ENCODE measurements around the gene LAP3.
"Not testable (repeated sequence)": the region's sequence is repeated elsewhere in the genome, so short reads cannot be mapped to it uniquely, and the experiment has no call there.

The LAP3 gene

GRCh38 chr4:17562157-17562556 lies 14.8 kb upstream of the LAP3 start:
- no peak for DNase-seq (ENCODE audit: low spot score)

GRCh38 chr4:17565846-17566245 lies 11.2 kb upstream of the LAP3 start:
- DNase-seq (ENCODE audit: low spot score), result no peak

GRCh38 chr4:17567271-17567670 lies 9.7 kb upstream of the LAP3 start:
- no peak for DNase-seq (ENCODE audit: low spot score)

DNA sequence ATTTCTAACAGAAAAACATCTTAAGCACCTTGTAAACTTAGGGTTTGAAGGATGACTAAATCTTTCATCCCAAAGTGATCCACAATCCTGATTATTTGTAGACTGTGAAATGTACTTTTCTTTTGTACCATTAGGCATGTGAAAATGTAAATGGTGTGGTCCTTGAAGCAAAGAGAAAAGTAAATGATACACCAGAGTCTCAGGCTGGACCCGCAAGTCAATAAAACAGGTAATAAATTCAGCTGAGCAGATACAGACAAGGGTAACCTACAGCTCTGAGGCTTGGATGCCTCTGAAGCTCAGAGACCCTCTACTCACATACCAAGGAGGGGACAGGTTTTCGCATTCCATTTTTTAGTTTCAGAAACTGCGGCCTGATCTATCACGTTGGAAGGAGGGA lies 2.8 kb upstream of the LAP3 start:
- no peak for DNase-seq (ENCODE audit: low spot score)

DNA sequence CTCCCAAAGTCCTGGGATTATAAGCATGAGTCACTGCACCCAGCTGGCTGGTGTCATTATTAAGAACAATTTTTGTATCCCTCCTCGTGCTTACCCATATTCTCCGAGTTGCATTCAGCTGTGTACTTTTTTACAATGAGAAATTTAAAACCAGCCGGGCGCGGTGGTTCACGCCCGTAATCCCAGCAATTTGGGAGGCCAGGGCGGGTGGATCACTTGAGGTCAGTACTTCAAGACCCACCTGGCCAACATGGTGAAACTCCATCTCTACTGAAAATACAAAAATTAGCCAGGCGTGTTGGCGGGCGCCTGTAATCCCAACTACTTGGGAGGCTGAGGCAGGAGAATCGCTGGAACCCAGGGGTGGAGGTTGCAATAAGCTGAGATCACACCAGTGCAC lies 1.8 kb upstream of the LAP3 start:
- not testable (repeated sequence) for DNase-seq (ENCODE audit: low spot score)

DNA sequence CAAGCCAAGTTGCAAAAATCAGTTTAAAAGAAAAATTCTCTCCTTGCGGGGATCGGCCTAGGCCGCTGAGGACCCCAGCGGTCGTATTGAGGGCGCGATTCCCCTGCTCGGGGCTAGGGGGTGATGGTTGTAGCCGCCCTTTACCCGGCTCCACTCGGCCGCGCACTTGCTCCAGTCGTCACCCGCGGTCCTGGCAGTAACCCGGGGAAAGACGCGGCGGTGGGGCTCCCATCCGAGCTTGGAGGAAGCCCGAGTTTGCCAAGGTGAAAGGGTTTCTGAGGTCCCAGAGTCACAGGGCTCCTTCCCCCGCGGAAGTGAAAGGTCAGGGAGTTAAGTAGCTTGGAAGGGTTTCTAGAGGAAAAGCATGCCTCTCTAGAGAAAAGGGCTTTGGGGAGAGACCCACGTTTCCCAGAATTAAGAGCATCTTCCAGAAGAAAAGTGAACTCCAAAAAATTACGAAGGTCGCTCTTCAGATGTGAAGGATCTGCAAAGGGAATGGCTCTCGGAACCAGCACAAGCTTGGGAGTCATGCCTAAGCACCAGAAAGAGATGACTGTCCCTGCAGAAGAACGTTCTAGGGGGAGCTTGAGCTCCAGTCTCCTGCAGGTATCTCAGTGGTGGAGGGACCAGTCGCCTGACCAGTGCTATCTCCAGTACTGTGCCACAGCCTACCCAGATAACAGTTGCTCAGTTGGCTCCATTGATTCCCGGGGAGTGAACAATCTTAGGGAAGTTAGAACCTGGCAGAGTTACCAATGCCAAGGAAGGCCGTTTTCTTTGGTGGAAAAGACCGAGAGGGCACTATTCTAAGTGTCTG lies 875 bp downstream of the LAP3 start:
- DNase-seq (ENCODE audit: low spot score), result peak; percentile 15

- DNase-seq (ENCODE audit: low spot score), result peak; percentile 54
These were observed 1.5 kb downstream of the LAP3 start for GRCh38 chr4:17578482-17578891.

- DNase-seq (ENCODE audit: low spot score), result no peak
These were observed 4.0 kb downstream of the LAP3 start for GRCh38 chr4:17580969-17581368.

- no peak for DNase-seq (ENCODE audit: low spot score)
These were observed 6.3 kb downstream of the LAP3 start for GRCh38 chr4:17583276-17583675.

DNA sequence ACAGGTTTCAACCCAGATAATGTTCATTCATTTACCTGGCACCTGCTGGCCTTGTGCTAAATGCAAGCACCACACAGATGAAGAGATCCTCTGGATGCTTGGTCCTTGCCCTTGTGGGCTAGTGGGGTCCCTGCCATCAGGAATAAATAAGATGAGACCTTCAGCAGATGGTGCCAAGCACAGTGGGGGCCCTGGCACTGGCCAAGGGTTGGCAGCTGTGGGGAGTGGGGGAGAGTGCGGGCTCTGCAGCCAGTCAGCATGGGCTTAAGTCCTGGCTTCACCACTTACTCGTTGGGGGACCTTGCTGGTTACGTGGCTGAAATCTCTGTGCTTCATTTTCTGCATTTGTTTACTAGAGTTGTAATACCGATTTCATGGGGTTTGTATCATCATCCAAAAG lies 6.9 kb downstream of the LAP3 start:
- no peak for DNase-seq (ENCODE audit: low spot score)

DNA sequence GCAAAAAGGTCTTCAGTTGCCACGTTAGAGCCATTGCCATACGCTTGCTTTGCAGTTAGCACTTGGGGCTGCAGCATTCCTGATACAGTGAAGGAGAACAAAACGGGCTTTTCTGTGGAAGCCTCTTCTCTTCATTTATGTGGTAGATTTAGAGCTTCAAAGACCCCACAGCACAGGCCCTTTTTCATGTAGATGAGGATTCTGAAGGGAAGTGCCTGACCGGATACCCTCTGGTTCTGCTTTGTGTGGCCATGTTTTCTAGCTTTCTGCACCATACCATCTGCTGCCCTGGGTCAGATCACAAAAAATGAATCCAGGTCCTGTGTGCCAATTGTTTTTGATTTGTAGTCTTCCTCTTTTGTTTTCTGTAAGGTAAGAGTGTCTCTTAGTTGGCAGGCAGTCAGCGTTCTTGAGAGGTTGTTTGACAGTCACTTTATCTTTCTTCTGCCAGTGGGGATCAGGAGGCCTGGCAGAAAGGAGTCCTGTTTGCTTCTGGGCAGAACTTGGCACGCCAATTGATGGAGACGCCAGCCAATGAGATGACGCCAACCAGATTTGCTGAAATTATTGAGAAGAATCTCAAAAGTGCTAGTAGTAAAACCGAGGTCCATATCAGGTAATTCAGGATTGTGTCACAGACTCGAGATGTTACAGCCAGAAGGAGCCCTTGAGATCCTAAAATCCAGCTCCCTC lies 7.7 kb downstream of the LAP3 start:
- DNase-seq (ENCODE audit: low spot score), result no peak

- DNase-seq (ENCODE audit: low spot score), result no peak
These were observed 10.3 kb downstream of the LAP3 start for GRCh38 chr4:17587094-17587822.

DNA sequence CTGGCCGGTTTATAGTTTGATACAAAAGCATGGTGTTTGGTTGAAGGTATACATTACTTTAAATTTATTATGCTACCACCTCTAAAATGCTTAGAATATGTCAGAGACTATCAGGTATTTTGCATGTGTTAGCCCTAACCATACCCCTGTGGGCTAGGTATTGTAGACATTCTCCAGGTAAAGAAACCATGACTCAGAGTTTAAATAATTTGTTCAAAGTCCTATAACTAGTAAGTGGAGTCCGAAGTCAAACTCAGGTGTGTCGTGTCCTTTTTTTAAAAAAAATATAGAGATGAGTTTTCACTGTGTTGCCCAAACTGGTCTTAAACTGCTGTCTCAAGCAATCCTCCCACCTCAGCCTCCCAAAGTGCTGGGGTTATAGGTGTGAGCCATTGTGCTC lies 12.4 kb downstream of the LAP3 start:
- no peak for DNase-seq (ENCODE audit: low spot score)

- no peak for DNase-seq (ENCODE audit: low spot score)
These were observed 18.5 kb downstream of the LAP3 start for GRCh38 chr4:17595471-17596005.

DNA sequence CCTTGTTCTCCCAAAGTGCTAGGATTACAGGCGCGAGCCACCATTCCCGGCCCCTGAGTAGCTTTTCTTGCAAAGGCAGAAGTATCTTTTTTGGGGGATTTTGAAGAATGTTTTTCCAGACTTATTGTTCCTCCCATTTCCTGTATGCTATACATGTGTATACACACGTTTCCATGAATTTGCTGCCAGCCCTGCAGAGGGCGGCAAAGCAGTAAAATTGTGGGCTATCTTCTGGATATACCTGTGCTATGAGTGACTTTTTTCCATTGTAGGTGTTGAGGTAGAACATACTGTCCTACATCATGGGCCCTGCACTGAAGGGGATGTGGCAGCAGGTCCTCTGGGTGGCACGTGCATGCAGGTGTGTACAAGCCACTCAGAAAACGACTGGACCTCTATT lies 20.5 kb downstream of the LAP3 start:
- no peak for DNase-seq (ENCODE audit: low spot score)

- no peak for DNase-seq (ENCODE audit: low spot score)
These were observed 22.8 kb downstream of the LAP3 start for GRCh38 chr4:17599826-17600225.

DNA sequence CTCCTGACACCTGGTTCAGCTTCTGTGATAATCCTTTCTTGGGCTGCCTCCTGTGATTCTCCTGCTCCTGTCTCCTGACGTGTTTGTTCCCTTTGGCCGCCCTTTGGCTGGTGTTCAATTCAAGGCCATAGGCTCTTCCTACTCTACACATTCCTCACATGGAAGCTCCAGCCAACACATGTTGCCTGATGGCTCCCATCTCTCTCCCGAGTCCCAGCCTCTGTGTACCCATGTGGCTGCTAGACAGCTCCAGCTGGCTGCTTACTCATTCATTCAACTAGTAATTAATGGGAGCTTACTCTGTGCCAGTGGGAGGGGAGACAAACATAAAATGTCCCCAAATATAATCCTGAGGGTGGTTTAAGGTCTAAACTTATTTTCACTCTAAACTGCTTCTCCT lies 28.2 kb downstream of the LAP3 start:
- no peak for DNase-seq (ENCODE audit: low spot score)

DNA sequence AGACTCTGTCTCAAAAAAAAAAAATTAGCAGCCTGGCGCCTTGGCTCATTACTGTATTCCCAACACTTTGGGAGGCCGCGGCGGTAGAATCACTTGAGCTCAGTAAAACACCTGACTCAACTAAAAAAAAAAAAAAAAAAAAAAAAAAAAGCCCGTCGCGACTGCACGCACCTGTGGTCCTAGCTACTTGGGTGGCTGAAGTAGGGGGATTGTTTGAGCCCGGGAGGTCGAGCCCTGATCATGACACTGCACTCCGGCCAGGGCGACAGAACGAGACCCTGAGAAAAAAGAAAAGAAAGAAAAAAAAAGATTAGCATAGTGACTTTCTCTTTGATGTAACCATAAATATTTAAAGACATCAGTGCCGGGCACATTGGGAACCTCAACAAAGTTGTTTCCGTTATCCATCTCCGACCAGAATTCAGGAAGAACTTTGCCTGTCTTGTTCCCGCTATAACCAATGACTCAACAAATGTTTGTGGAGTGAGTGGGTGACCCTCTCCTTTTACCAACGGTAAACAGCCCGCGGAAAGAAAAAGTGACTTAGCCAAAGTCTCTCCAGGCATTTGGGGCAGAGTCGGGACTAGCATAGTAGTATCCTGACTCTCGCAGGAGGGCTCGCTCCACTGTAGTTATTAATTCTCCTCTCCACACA lies 36.9 kb downstream of the LAP3 start:
- DNase-seq (ENCODE audit: low spot score), result no peak

GRCh38 chr4:17614416-17615299 lies 37.7 kb downstream of the LAP3 start, which contains the start of gene MED28:
Gene MED28, plus strand, starts transcription at chr4:17614641. Its CDS starts 14 bp downstream, at chr4:17614655.
- DNase-seq (ENCODE audit: low spot score), result peak; percentile 96

DNA sequence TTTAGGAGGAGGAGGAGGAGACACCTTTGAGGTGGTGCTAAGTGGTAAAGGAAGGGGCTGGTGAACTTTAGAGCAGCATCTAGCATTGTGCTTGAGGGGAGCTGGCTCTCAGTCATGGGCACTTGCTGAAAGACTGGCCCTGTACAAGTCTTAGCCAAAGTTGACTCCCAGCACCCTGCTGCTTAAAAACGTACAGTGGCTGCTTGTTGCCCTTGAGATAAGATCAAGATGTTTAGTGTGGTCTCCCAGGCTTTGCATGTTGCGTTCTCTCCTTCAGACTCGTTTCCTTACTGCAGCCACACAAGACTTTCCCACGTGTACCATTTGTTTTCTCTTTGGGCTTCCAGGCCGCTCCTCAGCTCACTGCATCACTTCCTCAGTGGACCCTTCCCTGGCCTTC lies 39.3 kb downstream of the LAP3 start:
- DNase-seq (ENCODE audit: low spot score), result no peak

GRCh38 chr4:17618926-17619325 lies 41.9 kb downstream of the LAP3 start:
- no peak for DNase-seq (ENCODE audit: low spot score)

Data from activated CD4-positive, alpha-beta T cell treated with anti-CD3 and anti-CD28 coated beads, Interleukin-2, Interleukin-4, amounts not matched to agents 100 ng/mL and 50 ng/mL, durations not matched to agents 16 hours and 8 hours (primary cell).